GM19455 (cell line): ENCODE measurements around the gene CXCR3.
"Not testable (repeated sequence)": the region's sequence is repeated elsewhere in the genome, so short reads cannot be mapped to it uniquely, and the experiment has no call there.

Source experiments
- ATAC-seq: cut with Tn5 transposase; IDR thresholded peaks from one replicate; pipeline ENCODE4 v1.9.1; 2021; ENCODE audit not compliant: unreplicated experiment

CXCR3 gene

DNA sequence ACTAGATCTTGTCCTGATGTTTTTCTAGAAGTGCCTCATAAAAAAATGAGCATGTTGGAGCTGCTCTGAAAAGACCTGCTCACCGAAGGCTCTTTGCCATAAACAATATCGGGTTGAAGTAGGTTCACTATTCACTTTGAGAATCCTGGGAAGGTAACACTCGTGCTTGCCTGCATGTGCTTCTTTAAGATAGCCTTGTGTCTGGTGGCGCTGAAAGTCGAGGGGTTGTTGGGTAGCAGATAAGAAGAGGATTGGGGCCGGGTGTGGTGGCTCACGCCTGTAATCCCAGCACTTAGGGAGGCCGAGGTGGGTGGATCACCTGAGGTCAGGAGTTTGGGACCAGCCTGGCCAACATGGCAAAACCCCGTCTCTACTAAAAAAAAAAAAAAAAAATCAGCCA is 6.6 kb downstream of the CXCR3 start:
- not testable (repeated sequence) for ATAC-seq

DNA sequence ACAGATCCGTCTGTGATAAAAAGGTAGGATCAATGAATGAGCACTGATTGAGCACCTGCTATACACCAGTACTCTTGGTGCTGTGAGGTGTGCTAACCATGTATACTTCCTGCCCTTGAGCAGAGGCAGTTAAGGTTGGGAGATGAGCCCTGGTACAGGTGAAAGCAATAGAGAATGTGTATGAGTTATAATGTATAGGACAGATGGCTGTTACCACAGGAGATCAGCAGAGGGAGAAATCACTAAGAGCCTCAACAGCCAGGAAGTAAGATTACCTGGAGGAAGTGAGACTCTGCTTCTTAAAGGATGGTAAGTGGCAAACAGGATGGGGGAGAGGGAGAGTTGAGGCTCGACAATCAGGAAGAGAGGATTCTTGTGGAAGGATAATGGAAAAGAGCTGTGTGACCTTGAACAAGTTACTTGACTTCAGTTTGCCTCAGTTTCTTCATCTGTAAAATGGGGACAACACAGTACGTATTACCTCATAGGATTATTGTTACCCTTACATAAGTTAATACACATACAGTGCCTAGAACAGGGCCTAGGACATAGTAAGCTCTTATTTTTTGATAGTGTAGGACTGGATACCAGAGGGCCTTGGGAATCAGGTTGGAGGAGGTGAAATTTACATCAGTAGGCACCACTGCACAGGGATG is 9.1 kb downstream of the CXCR3 start:
- no peak for ATAC-seq

DNA sequence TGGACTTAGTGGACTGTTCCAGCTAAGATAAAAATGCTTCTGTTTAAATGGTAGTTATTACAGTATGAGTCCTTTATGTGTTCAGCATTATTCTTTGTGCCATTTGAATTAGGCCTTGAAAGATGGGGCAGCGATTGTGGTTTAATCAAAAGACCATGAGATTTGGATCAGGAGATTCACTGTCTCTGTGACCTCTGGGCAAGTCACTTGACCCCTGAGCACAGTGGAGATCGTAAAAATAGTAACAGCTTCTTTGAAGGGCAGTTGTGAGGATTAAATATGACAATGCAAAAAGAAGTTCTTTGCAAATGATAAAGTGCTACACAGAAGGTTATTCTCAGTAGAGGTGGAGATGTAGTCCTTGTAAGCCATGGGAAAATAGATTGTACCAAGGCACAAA is 10.8 kb downstream of the CXCR3 start:
- ATAC-seq = no peak

DNA sequence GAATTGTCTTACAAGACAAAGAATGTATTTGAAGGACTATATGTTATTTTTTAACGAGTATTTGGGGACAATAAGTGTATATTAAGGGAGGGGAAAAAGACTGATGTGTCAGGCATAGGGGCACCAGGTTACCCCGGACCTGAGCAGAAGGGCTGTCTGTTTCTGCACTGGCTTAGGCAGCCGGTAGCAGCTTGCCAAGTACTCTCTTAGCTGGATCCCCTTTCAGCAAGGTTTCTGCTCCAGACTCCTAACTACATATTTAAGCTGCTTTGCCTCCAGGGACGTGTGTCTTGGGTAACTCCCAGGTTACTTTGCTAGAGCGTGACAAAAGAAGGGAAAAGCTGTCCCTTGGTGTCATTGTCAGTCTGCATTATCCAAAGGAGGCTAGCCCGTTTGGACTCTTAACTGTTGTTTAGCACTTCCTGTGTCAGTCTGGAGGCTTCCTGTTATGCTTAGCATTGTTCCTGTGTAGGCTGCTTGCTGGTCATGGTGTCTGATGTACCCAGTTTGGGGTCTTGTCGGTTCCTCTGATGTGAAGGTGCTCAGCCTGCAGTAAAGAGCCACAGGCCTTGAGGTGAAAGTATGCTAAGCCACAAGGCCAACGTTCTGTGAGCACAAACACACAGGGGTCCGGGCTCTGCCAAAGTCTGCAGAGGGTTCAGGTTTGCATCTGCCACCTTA is 11.6 kb downstream of the CXCR3 start:
- ATAC-seq = no peak

DNA sequence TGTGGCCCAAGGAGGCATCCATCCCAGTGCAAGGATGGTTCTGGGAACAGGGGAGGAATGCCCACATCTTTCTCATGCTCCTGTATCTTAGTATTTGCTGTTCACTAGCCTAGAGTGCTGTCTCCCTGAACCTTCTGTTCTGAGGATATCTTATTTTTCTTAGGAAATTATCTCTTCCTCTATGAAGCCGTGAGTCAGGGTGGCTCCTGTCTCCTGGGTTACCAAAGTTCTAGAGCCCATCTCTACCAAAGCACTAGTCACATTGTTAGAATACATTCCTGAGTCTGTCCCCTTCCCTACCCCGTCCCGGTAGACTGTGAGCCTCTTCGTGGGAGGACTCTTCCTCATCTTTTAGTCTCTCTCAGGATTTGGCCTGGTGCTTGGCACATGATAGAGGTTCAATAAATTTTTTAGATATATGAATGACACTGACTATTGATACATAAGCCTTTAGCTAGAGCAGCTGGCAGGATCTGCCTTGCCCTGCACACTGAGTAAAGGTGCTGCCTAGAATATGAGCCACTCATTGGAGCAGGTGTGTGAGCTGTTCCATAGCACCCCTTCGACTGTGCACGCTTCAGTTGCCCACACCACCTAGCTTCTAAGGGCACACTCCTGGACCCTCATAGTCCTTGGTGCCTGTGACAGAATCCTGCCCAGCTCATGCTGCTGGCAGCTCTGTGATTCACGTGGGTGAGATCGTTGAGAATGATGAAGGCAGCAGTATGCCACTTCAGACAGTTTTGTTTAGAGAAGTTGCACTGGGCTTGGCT is 13.3 kb downstream of the CXCR3 start:
- no peak for ATAC-seq

DNA sequence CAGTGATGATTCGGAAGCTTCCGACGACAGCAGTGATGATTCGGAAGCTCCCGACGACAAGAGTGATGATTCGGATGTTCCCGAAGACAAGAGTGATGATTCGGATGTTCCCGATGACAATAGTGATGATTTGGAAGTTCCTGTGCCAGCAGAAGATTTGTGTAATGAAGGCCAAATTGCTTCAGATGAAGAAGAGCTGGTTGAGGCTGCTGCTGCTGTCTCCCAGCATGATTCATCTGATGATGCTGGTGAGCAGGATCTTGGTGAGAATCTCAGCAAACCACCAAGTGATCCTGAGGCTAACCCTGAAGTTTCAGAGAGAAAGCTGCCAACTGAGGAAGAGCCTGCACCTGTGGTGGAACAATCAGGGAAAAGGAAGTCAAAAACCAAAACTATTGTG is 14.2 kb downstream of the CXCR3 start:
- ATAC-seq = no peak

DNA sequence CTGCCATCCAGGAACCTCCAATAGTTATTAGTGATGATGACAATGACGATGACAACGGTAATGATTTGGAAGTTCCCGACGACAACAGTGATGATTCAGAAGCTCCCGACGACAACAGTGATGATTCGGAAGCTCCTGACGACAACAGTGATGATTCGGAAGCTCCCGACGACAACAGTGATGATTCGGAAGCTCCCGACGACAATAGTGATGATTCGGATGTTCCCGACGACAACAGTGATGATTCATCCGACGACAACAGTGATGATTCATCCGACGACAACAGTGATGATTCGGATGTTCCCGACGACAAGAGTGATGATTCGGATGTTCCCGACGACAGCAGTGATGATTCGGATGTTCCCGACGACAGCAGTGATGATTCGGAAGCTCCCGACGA is 14.7 kb downstream of the CXCR3 start:
- ATAC-seq = no peak

DNA sequence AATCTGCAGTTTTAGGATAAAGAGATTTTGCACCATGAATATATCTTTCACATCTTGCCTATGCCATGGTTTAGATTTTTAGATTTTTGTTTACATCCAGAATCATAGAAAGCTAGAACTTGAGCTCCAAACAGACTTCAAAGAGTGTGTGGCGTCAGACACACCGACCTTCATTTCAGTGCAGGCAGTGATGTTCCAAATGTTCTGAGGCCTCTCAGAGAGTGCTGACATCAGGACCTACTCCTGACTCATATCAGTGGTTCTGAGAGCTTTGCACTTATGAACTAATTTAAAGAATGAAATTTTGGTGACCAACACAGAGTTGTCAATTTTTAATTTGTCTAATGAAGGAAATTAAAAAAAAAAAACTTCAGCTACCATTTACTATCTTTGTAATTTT is 18.3 kb downstream of the CXCR3 start:
- no peak for ATAC-seq

DNA sequence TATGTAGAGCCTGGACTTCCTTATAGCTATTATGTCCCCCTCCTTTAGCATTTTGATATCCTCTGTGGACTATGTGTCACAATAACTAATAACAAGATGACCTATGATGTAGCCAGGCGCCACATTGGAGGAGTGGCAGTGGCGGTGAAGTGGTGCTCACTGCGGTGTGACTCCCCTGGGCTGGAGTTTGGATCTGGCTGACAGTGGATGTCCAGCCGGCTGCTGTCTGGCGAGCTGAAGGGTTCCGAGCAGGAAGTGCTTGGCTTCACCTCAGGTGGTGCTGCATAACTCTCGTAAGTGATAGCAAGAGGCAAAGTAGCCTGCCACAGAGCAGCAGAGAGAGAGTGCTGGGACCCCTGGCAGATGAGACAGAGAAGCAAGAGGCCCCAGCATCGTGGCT is 25.1 kb downstream of the CXCR3 start:
- not testable (repeated sequence) for ATAC-seq

DNA sequence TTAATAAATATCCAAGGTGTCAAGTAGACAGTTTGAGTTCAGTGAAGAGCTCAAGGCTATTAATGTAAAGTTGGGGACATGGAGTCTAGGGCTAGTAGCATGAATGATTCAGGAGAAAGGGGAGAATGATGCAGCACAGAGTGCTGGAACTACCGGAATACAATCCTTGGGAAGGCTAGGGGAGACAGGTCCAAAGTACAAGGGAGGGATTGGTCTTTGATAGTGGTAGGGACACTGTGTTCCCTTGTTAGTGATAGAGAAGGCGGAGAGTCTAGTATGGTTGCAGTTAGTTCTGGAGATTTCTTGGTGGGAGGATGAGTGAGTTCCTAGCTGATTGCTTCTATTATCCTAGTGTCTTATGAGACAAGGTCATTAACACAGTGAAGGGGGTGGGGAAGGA is 31.4 kb downstream of the CXCR3 start:
- ATAC-seq = no peak

DNA sequence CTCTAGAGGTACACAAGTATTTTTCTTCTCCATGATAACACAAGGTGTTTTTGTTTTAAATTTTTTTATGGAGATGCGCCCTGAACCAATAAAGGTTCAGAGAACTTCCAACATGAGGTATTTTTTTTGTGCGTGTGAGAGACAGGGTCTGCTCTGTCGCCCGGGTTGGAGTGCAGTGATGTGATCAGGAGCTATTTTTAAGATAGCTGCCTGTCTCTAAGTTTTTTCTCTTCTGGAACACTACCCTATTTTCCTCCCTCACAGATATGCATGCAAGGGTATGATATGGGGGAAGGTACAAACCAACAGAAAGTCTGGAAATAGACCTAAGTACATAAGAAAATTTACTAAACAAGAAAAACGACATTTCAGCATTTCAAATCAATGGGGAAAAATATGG is 37.1 kb downstream of the CXCR3 start:
- ATAC-seq = no peak

DNA sequence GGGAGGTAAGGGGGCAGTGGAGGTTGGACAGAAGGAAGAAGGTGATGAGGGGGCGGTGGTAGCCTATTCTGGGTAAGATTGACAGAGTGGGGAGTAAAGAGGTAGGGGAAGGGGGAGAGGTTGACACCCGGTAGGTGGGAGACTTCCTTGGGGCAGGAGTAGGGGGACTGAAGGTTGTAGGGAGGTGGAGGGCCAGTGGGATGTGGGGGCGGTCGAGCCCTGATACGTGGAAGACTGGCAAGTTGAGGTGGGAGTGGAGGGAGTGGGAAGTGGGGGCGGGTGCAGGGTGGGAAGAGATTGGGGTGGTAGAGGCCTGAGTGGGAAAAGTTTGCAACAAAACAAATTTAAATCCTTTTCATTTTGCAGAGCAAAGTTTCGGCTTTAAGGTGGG is 38.3 kb downstream of the CXCR3 start:
- no peak for ATAC-seq

DNA sequence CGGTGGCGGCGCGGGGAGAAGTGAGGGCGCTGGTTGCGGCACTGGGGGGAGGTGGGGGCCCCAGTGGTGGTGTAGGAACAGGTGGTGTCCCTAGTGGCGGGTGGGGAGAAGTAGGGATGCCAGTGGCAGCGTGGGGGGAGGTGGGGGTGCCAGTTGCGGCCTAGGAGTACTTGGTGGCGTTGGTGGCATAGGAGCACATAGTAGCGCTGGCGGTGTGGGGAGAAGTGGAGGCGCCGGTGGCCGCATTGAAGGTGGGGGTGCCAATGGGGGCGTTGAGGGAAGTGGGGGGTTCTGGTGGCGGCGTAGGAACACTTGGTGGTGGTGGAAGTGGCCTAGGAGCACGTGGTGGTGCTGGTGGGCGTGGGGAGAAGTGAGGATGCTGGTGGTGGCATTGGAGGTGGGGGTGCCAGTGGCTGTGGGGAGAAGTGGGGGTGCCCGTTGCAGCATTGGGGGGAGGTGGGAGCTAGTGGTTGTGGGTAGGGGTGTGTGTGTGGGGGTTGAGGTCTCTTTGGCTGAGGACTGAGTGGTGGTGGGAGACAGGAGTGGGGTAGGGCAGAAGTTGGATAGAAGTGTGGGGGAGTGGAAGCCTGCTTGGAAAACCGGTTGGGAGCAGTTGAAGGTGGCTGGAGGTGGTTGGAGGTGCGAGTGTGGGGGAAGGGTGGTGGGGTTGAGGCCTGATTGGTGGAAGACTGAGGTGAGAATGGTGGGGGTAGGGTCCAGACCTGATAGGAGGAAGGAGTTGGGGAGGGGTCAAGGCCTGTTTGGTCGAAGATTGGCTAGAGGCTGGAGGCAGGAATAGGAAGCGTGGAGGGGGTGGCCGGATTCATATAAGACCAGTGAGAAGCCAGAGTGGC is 38.9 kb downstream of the CXCR3 start:
- ATAC-seq = no peak

DNA sequence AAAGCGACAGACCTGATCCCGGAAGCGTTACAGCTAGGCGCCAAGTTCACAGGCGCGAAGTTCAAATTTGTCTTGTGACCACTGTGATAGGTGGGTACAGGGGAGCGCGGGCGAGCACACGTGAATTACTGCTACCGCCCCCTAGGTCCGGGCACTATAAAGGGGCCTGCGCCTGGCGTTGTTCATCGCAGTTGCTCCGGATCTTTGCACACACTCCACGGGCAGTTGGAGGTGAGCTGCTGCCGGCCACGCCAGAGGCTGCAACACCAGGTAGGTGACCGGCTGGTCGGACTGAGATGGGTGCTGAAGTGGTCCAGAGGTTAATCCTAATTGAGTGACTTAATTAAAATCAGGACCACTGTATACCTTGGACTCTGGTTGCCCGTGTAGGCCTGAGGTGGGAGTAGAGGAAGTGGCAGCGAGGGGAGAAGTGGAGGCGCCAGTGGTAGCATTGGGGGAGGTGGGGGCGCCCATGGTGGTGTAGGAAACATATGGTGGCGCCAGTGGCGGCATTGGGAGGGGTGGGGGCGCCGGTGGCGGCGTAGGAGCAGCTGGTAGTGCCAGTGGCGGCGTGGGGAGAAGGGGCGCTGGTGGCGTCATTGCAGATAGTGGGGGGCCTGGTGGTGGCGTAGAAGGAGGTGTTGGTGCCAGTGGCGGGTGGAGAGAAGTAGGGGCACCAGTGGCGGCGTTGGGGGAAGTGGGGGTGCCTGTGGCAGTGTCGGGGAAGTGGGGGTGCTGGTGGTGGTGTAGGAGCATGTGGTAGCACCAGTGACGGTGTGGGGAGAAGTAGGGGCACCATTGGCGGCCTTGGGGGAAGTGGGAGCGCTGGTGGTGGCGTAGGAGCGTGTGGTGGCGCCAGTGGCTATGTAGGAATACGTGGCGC is 39.8 kb downstream of the CXCR3 start, which contains the start of gene GCNA:
Gene GCNA (plus strand): TSS at position 185 of the 883 bp plus-strand sequence. CDS start 2,385 bp downstream, outside the sequence.
- ATAC-seq = no peak

DNA sequence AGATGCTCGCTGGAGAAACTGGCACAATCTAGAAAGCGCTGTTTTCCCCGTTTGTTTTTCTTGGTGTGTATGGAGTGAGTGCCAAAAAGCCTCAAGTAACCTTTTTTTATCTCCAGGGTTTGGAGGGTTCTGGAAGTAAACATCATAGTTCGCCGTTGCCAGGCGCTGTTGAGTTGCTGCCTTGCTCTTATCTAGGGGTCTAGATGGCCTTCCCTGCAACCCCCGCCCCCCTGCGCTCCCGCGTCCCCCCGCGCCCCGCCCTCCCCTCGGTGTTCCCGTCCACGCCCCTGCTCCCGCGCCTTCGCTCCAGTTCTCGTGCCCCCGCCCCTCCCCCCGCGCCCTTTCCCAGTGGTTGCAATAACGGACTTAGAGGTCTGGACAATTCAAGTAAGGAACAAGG is 40.6 kb downstream of the CXCR3 start:
- ATAC-seq = no peak

DNA sequence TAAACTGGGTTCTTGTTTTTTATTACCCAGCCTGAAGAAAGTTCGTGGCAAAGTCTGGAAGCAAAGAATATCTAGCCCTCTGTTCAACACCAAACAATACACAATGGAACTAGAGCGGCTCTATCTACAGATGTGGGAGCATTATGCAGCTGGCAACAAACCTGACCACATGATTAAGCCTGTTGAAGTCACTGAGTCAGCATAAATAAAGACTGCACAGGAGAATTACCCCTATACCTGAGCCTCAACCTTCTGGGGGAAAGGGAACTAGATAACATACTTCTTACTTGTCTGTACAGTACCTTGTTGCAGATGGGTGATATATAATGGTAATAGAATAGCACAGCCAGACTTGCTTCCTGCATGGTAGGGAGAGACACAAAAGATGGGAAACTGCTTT is 44.7 kb downstream of the CXCR3 start:
- ATAC-seq = no peak

DNA sequence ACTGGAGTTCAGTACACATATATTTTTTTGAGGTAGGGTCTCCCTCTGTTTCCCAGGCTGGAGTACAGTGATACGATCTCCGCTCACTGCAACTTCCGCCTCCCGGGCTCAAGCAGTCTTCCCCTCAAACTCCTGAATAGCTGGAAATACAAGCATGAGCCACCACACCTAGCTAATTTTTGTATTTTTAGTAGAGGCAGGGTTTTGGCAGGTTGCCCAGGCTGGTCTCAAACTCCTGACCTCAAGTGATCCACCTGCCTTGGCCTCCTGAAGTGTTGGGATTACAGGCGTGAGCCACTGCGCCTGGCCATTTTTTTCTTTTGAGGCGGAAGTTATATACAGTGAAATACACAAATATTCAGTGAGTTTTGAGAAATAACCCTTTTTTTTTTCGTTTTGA is 46.9 kb downstream of the CXCR3 start:
- not testable (repeated sequence) for ATAC-seq
